K562 (cell line): ENCODE data around the gene METAP1D. TPM values are rescaled to one million over a fixed set of nuclear protein-coding genes. Genes with fewer than 3 reads are reported as not detected.

Source experiments
- ARNT ChIP-seq, 2 experiments: fragments of 450-650 bp; IDR thresholded peaks; 2 replicates each; pipeline ENCODE4 v1.6.1; 2016; ENCODE audit warnings: mild to moderate bottlenecking in 1 of 2
- BHLHE40 ChIP-seq: IDR thresholded peaks from 2 replicates; pipeline ENCODE4 v1.6.1; 2011; ENCODE audit warnings: low read length, improper control_type of control experiment
- CBX1 ChIP-seq: sonication (generic); IDR thresholded peaks from 2 replicates; pipeline ENCODE4 v1.6.1; 2016; ENCODE audit warnings: antibody characterized with exemption, low read depth, mild to moderate bottlenecking
- CREM ChIP-seq: IDR thresholded peaks from 2 replicates; pipeline ENCODE4 v1.6.1; 2014; ENCODE audit warnings: antibody characterized with exemption, low read depth
- FOXP1 ChIP-seq: sonication (generic); formaldehyde crosslinking; IDR thresholded peaks from 2 replicates; pipeline ENCODE4 v1.8.0; 2022; ENCODE audit warnings: mild to moderate bottlenecking, missing genetic modification reagents
- KLF16 ChIP-seq: IDR thresholded peaks from 2 replicates; pipeline ENCODE4 v1.6.1; 2016; ENCODE audit warnings: antibody characterized with exemption
- NCOA2 ChIP-seq, 2 experiments: fragments of 450-650 bp; IDR thresholded peaks; 2 replicates each; pipeline ENCODE4 v1.6.1; 2018; ENCODE audit warnings: mild to moderate bottlenecking in 2 of 2, moderate library complexity in 1 of 2; ENCODE audit not compliant: partially characterized antibody in 2 of 2
- NCOA6 ChIP-seq: fragments of 450-650 bp; IDR thresholded peaks from 2 replicates; pipeline ENCODE4 v1.6.1; 2017; ENCODE audit warnings: mild to moderate bottlenecking
- RAD21 ChIP-seq, 2 experiments: fragments of 250-450 bp in 1 of 2; fragments of 450-650 bp in 1 of 2; sonication (Bioruptor Pico) in 1 of 2; formaldehyde crosslinking in 1 of 2; IDR thresholded peaks in 1 of 2; conservative IDR thresholded peaks in 1 of 2; 2 replicates each; pipeline versions ENCODE4 v1.4.0 to v1.8.0; 2020 to 2022; ENCODE audit warnings: mild to moderate bottlenecking in 2 of 2, moderate library complexity in 1 of 2
- SRSF1 ChIP-seq: fragments of 200-400 bp; formaldehyde crosslinking; IDR thresholded peaks from 2 replicates; pipeline ENCODE4 v1.6.1; 2017; ENCODE audit warnings: mild to moderate bottlenecking, low read depth, low read length, moderate library complexity
- THRAP3 ChIP-seq: fragments of 450-650 bp; IDR thresholded peaks from 2 replicates; pipeline ENCODE4 v1.6.1; 2016; ENCODE audit warnings: mild to moderate bottlenecking, inconsistent platforms, borderline replicate concordance
- YY1 ChIP-seq, 3 experiments: IDR thresholded peaks; 2 replicates each; pipeline ENCODE4 v1.6.1; 2011; ENCODE audit warnings: low read length in 2 of 3, mild to moderate bottlenecking in 2 of 3, moderate library complexity in 2 of 3, borderline replicate concordance in 1 of 3, control low read depth in 1 of 3, low read depth in 1 of 3; ENCODE audit not compliant: insufficient read depth in 3 of 3, insufficient replicate concordance in 2 of 3, control insufficient read depth in 1 of 3, insufficient read length in 1 of 3; ENCODE audit errors: extremely low read depth in 1 of 3
- ZNF551 ChIP-seq: fragments of 250-450 bp; sonication (Bioruptor Pico); IDR thresholded peaks from 2 replicates; pipeline ENCODE4 v1.5.0; 2021; ENCODE audit warnings: mild to moderate bottlenecking, moderate library complexity
- polyA plus RNA-seq, 8 experiments: library from polyadenylated mRNA; depleted of rRNA in 4 of 8; stranded (reverse) in 5 of 8; unstranded in 3 of 8; fragments of >200 nt; fragmentation: Nextera tagmentation in 2 of 8; fragmentation: Illumina TruSeq in 1 of 8; extraction: Ambion mirVana in 2 of 8; extraction: Trizol in 1 of 8; gene quantifications; 2 replicates each; pipeline versions ENCODE4 v1.2.1 to v1.2.3, GENCODE V29; 2011 to 2014; ENCODE audit warnings: inconsistent platforms in 1 of 8, missing spikeins in 1 of 8
- total RNA-seq, 7 experiments: library from RNA; depleted of rRNA in 6 of 7; stranded (reverse); fragments of >200 nt in 6 of 7; fragmentation: Illumina TruSeq in 2 of 7; extraction: Trizol in 2 of 7; gene quantifications; 2 replicates each; pipeline versions ENCODE4 v1.2.1 to v1.2.3, GENCODE V29; 2011 to 2021; ENCODE audit warnings: low replicate concordance in 1 of 7
- TF ChIP-seq, protein P1 (sequence below): fragments of 450-650 bp; IDR thresholded peaks from 2 replicates; pipeline ENCODE4 v1.6.1; 2016
- TF ChIP-seq, protein P2 (sequence below), 2 experiments: IDR thresholded peaks; 2 replicates each; pipeline ENCODE4 v1.6.1; 2011; ENCODE audit warnings: borderline replicate concordance in 1 of 2, control low read depth in 1 of 2, low read depth in 1 of 2, low read length in 1 of 2, mild to moderate bottlenecking in 1 of 2, mixed read lengths in 1 of 2, moderate library complexity in 1 of 2; ENCODE audit not compliant: insufficient read depth in 1 of 2, insufficient read length in 1 of 2, poor library complexity in 1 of 2, severe bottlenecking in 1 of 2; ENCODE audit errors: extremely low read depth in 1 of 2
- TF ChIP-seq, protein P3 (sequence below), 2 experiments: fragments of 150-350 bp in 1 of 2; IDR thresholded peaks; 2 replicates each; pipeline ENCODE4 v1.6.1; 2012 to 2016; ENCODE audit warnings: low read depth in 2 of 2, low read length in 2 of 2, mild to moderate bottlenecking in 1 of 2, moderate library complexity in 1 of 2
- TF ChIP-seq, protein P4 (sequence below): fragments of 200-800 bp; sonication (Bioruptor generic); IDR thresholded peaks from 2 replicates; pipeline ENCODE4 v1.6.1; 2017; ENCODE audit warnings: missing genetic modification characterization, missing compliant biosample characterization

Gene METAP1D
- total and polyA plus RNA-seq, 9 of the 15 experiments (the other 6 are each of a cell fraction or from before 2014, with no cell fraction given): 8.0 to 23.4 (median 15.7) TPM

DNA sequence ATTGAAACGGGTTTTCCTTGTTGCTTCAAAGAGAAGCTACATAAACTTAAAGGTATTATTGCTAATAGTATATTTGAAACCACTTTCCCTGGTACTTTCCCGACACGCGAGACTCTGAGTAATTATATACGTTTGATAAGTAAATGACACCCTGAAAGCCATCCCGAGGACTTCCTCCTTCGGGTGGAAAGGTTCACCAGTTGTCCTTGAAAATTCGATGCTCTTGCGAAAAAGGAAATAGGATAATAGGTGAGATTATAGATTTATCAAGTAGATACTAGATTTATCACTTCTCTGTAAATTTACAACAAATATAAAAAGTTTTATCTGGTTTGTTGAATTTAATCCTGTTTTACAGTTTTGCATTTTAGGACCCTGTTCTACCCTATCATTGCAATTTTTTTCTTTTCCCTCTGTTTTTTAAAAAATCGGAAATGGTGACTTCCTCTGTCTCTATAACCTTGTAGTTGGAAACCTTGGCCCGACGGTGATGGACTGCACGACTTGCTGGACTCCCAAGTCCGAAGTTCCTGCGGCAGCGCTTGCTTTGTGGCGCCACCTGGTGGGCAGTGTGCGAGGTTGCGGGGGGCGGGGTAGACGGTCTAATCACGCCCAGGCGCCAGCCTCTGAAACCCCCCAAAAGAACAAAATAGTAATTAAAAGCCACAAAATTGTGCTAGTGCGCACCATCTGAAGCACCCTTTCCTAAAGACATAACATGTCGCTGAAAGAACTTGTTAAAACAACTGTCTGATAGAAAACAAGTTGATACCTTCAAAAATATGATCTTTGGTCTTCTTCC, 103.9 kb downstream of the METAP1D start (continued):
- TF ChIP-seq, protein P1, sequence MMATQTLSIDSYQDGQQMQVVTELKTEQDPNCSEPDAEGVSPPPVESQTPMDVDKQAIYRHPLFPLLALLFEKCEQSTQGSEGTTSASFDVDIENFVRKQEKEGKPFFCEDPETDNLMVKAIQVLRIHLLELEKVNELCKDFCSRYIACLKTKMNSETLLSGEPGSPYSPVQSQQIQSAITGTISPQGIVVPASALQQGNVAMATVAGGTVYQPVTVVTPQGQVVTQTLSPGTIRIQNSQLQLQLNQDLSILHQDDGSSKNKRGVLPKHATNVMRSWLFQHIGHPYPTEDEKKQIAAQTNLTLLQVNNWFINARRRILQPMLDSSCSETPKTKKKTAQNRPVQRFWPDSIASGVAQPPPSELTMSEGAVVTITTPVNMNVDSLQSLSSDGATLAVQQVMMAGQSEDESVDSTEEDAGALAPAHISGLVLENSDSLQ: peak; percentile 83
- TF ChIP-seq RAD21 (CRISPR knock-in tag; conservative IDR thresholded peaks at IDR 0.05 in 1 of 2, IDR thresholded peaks at IDR 0.05 in 1 of 2) (peak; percentile 100), NCOA6 (0 out of 2 replicates have a peak, but pooled peaks have one; percentile 52), FOXP1 (CRISPR knock-in tag) (0 out of 2 replicates have a peak, but pooled peaks have one; percentile 35), CBX1 (no peak), BHLHE40 (peak; percentile 46; the same call in 1 of the 2 replicates), THRAP3 (0 out of 2 replicates have a peak, but pooled peaks have one; percentile 24), NCOA2 (IDR thresholded peaks at IDR 0.05; ENCODE audit: partially characterized antibody in 2 of 2) (no peak), ZNF551 (CRISPR knock-in tag) (no peak), SRSF1 (no peak), CREM (peak; percentile 74), ARNT (IDR thresholded peaks at IDR 0.05) (peak in 1 of 2 experiments; percentile 43; a peak in 2 of 4 replicates), KLF16 (peak; percentile 48; the same call in 1 of the 2 replicates), YY1 (IDR thresholded peaks at IDR 0.05; ENCODE audit: borderline replicate concordance in 1 of 3, control insufficient read depth in 1 of 3, extremely low read depth in 1 of 3, insufficient read depth in 3 of 3, insufficient read length in 1 of 3, insufficient replicate concordance in 2 of 3, low read depth in 1 of 3, low read length in 2 of 3) (peak in 1 of 3 experiments; percentile 70)
- TF ChIP-seq, protein P2, sequence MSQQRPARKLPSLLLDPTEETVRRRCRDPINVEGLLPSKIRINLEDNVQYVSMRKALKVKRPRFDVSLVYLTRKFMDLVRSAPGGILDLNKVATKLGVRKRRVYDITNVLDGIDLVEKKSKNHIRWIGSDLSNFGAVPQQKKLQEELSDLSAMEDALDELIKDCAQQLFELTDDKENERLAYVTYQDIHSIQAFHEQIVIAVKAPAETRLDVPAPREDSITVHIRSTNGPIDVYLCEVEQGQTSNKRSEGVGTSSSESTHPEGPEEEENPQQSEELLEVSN (IDR thresholded peaks at IDR 0.05; ENCODE audit: borderline replicate concordance in 1 of 2, extremely low read depth in 1 of 2, insufficient read depth in 1 of 2, insufficient read length in 1 of 2, low read depth in 1 of 2, low read length in 1 of 2, poor library complexity in 1 of 2, severe bottlenecking in 1 of 2): peak in 1 of 2 experiments; percentile 16
- TF ChIP-seq, protein P3, sequence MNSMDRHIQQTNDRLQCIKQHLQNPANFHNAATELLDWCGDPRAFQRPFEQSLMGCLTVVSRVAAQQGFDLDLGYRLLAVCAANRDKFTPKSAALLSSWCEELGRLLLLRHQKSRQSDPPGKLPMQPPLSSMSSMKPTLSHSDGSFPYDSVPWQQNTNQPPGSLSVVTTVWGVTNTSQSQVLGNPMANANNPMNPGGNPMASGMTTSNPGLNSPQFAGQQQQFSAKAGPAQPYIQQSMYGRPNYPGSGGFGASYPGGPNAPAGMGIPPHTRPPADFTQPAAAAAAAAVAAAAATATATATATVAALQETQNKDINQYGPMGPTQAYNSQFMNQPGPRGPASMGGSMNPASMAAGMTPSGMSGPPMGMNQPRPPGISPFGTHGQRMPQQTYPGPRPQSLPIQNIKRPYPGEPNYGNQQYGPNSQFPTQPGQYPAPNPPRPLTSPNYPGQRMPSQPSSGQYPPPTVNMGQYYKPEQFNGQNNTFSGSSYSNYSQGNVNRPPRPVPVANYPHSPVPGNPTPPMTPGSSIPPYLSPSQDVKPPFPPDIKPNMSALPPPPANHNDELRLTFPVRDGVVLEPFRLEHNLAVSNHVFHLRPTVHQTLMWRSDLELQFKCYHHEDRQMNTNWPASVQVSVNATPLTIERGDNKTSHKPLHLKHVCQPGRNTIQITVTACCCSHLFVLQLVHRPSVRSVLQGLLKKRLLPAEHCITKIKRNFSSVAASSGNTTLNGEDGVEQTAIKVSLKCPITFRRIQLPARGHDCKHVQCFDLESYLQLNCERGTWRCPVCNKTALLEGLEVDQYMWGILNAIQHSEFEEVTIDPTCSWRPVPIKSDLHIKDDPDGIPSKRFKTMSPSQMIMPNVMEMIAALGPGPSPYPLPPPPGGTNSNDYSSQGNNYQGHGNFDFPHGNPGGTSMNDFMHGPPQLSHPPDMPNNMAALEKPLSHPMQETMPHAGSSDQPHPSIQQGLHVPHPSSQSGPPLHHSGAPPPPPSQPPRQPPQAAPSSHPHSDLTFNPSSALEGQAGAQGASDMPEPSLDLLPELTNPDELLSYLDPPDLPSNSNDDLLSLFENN (IDR thresholded peaks at IDR 0.05; ENCODE audit: low read depth in 2 of 2, low read length in 2 of 2): peak in 1 of 2 experiments; percentile 36; a peak in 1 of 4 replicates
- TF ChIP-seq, protein P4, sequence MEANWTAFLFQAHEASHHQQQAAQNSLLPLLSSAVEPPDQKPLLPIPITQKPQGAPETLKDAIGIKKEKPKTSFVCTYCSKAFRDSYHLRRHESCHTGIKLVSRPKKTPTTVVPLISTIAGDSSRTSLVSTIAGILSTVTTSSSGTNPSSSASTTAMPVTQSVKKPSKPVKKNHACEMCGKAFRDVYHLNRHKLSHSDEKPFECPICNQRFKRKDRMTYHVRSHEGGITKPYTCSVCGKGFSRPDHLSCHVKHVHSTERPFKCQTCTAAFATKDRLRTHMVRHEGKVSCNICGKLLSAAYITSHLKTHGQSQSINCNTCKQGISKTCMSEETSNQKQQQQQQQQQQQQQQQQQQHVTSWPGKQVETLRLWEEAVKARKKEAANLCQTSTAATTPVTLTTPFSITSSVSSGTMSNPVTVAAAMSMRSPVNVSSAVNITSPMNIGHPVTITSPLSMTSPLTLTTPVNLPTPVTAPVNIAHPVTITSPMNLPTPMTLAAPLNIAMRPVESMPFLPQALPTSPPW (CRISPR knock-in tag): peak; percentile 39
